ENCODE measurements around the gene LCN9.

DNA sequence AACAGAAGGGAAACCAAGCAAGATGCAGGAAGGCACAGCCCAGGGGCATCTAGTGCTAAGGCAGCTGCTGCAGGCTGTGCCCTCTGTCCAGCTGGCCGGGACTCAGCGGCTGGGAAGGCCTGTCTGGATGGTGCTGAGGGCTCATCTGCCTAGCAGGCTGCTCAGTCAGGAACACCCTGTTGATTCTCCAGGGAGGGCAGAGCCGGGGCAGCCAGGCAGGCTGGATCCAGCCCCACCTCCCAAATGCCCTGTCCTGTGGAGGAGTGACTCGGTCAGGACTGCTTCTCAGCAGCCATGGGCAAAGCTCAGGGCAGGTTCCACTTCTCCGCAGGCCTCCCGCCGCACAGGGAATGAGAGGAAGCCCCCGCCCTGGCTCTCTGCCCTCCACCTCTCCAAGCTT is 7.8 kb upstream of the LCN9 start:
- no peak for TF ChIP-seq POLR2A (IDR thresholded peaks at IDR 0.05)
- TF ChIP-seq, protein P1, sequence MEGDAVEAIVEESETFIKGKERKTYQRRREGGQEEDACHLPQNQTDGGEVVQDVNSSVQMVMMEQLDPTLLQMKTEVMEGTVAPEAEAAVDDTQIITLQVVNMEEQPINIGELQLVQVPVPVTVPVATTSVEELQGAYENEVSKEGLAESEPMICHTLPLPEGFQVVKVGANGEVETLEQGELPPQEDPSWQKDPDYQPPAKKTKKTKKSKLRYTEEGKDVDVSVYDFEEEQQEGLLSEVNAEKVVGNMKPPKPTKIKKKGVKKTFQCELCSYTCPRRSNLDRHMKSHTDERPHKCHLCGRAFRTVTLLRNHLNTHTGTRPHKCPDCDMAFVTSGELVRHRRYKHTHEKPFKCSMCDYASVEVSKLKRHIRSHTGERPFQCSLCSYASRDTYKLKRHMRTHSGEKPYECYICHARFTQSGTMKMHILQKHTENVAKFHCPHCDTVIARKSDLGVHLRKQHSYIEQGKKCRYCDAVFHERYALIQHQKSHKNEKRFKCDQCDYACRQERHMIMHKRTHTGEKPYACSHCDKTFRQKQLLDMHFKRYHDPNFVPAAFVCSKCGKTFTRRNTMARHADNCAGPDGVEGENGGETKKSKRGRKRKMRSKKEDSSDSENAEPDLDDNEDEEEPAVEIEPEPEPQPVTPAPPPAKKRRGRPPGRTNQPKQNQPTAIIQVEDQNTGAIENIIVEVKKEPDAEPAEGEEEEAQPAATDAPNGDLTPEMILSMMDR (IDR thresholded peaks at IDR 0.05), result no peak

All from adrenal gland (tissue), 5 donors.